Chondrocyte (in vitro differentiated cells): ENCODE data around the gene APLF. TPM values are rescaled to one million over a fixed set of nuclear protein-coding genes. Genes with fewer than 3 reads are reported as not detected.
"Not testable (repeated sequence)": the region's sequence is repeated elsewhere in the genome, so short reads cannot be mapped to it uniquely, and the experiment has no call there.

Experiments used
- DNase-seq: peaks from one replicate; pipeline ENCODE4 v3.0.0; 2021; ENCODE audit warnings: mixed read lengths, low spot score
- H3K27ac Mint-ChIP-seq: one replicate; pipeline ENCODE4 v1.8.0; 2021; ENCODE audit warnings: mild to moderate bottlenecking, moderate library complexity, mixed read lengths; ENCODE audit not compliant: unreplicated experiment
- H3K27me3 Mint-ChIP-seq: 2 replicates; pipeline ENCODE4 v1.8.0; 2021; ENCODE audit warnings: low read depth, mixed read lengths
- H3K36me3 Mint-ChIP-seq: 2 replicates; pipeline ENCODE4 v1.8.0; 2021; ENCODE audit warnings: low read depth, mixed read lengths
- H3K4me1 Mint-ChIP-seq: 2 replicates; pipeline ENCODE4 v1.8.0; 2021; ENCODE audit warnings: low read depth, mild to moderate bottlenecking, mixed read lengths
- H3K4me3 Mint-ChIP-seq: one replicate; pipeline ENCODE4 v1.8.0; 2021; ENCODE audit warnings: mild to moderate bottlenecking, moderate library complexity, mixed read lengths; ENCODE audit not compliant: unreplicated experiment
- H3K9me3 Mint-ChIP-seq: 2 replicates; pipeline ENCODE4 v1.8.0; 2021; ENCODE audit warnings: low read depth, mixed read lengths
- total RNA-seq: library from RNA; stranded (reverse); gene quantifications from 3 replicates; pipeline ENCODE4 v1.2.1, GENCODE V29; 2021
- TF ChIP-seq, protein P1 (sequence below): fragments of 200-600 bp; sonication (generic); IDR thresholded peaks from 2 replicates; pipeline ENCODE4 v1.5.0; 2021; ENCODE audit warnings: antibody characterized with exemption, mild to moderate bottlenecking, moderate library complexity

The APLF gene
- total RNA-seq, 1 donor from 2014 or later = 3.9 TPM

DNA sequence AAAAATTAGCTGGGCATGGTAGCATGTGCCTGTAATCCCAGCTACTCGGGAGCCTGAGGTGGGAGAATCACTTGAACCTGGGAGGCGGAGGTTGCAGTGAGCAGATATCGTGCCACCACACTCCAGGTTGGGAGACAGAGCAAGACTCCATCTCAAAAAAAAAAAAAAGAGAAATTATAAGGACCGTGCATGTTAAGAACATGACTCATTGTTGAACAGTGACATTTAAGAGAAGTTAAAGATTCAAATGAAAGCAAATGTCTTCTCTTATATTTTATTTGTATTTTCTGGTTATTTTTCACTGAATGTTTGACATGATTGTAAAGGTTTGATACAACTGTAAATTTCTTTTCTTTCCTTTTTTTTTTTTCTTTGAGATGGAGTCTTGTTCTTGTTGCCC is 69.6 kb downstream of the APLF start:
- Mint-ChIP-seq H3K4me3 (no peak overlapping the region), H3K9me3 (peaks cover 4% of the 10 kb centered on the region), H3K27me3 (no peaks in the 10 kb centered on the region), H3K36me3 (no peaks in the 10 kb centered on the region), H3K4me1 (no peaks in the 10 kb centered on the region), H3K27ac (no peak overlapping the region)
- TF ChIP-seq, protein P1, sequence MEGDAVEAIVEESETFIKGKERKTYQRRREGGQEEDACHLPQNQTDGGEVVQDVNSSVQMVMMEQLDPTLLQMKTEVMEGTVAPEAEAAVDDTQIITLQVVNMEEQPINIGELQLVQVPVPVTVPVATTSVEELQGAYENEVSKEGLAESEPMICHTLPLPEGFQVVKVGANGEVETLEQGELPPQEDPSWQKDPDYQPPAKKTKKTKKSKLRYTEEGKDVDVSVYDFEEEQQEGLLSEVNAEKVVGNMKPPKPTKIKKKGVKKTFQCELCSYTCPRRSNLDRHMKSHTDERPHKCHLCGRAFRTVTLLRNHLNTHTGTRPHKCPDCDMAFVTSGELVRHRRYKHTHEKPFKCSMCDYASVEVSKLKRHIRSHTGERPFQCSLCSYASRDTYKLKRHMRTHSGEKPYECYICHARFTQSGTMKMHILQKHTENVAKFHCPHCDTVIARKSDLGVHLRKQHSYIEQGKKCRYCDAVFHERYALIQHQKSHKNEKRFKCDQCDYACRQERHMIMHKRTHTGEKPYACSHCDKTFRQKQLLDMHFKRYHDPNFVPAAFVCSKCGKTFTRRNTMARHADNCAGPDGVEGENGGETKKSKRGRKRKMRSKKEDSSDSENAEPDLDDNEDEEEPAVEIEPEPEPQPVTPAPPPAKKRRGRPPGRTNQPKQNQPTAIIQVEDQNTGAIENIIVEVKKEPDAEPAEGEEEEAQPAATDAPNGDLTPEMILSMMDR = no peak
- no peak for DNase-seq

DNA sequence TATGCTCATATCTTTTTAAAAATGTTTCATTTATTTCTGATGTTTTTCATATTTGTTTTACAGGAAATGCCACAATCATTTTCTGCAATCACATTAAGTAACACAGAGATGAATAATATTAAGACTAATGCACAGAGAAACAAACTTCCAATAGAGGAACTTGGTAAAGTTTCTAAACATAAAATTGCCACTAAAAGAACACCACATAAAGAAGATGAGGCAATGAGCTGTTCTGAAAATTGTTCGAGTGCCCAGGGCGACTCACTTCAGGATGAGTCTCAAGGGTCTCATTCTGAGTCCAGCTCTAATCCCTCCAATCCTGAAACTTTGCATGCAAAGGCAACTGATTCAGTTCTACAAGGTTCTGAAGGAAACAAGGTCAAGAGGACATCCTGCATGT is 70.4 kb downstream of the APLF start:
- Mint-ChIP-seq H3K27ac (no peak overlapping the region), H3K4me3 (no peak overlapping the region), H3K9me3 (peaks cover 5% of the 10 kb centered on the region), H3K4me1 (no peaks in the 10 kb centered on the region), H3K36me3 (no peaks in the 10 kb centered on the region), H3K27me3 (no peaks in the 10 kb centered on the region)
- TF ChIP-seq, protein P1 = no peak
- no peak for DNase-seq

DNA sequence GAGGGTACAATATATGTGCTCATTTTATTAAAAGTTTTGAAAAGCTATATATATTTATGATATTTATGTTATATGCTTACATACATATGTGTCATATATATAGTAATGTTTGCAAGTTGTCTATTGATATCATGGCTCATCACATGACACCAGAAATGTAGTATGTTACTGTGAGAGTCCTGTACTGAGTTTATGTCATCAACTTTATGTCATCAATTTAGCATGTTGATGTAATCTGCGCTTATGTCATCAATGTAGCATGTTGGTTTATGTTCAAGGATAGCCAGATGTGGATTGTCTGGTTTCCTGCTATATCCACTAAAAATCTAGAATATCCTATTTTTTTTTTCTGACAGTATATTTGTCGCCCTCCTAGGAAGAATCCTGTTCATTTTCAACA is 77.4 kb downstream of the APLF start:
- H3K9me3 Mint-ChIP-seq = peaks cover 5% of the 10 kb centered on the region
- no peak overlapping the region for H3K27ac Mint-ChIP-seq
- no peak overlapping the region for H3K4me3 Mint-ChIP-seq
- no peaks in the 10 kb centered on the region for H3K36me3 Mint-ChIP-seq
- TF ChIP-seq, protein P1 = no peak
- DNase-seq = no peak
- no peaks in the 10 kb centered on the region for H3K27me3 Mint-ChIP-seq
- no peaks in the 10 kb centered on the region for H3K4me1 Mint-ChIP-seq

GRCh38 chr2:68548396-68548795 is 81.0 kb downstream of the APLF start:
- no peak for DNase-seq
- H3K4me1 Mint-ChIP-seq = no peaks in the 10 kb centered on the region
- TF ChIP-seq, protein P1 = no peak
- H3K4me3 Mint-ChIP-seq = no peak overlapping the region
- no peaks in the 10 kb centered on the region for H3K36me3 Mint-ChIP-seq
- H3K27ac Mint-ChIP-seq = no peak overlapping the region
- no peaks in the 10 kb centered on the region for H3K27me3 Mint-ChIP-seq
- no peaks in the 10 kb centered on the region for H3K9me3 Mint-ChIP-seq

GRCh38 chr2:68553098-68553497 is 85.7 kb downstream of the APLF start:
- no peak overlapping the region for H3K4me3 Mint-ChIP-seq
- H3K36me3 Mint-ChIP-seq = no peaks in the 10 kb centered on the region
- TF ChIP-seq, protein P1 = no peak
- H3K27me3 Mint-ChIP-seq = no peaks in the 10 kb centered on the region
- no peak overlapping the region for H3K27ac Mint-ChIP-seq
- H3K4me1 Mint-ChIP-seq = peaks cover 3% of the 10 kb centered on the region
- no peak for DNase-seq
- H3K9me3 Mint-ChIP-seq = no peaks in the 10 kb centered on the region

- not testable (repeated sequence) for H3K4me3 Mint-ChIP-seq, H3K27me3 Mint-ChIP-seq, H3K36me3 Mint-ChIP-seq, DNase-seq, H3K4me1 Mint-ChIP-seq, H3K27ac Mint-ChIP-seq, H3K9me3 Mint-ChIP-seq
Measured at GRCh38 chr2:68555425-68556206, 88.2 kb downstream of the APLF start.
